Cerebellar nuclear complex (tissue), 1 donor: ENCODE measurements around the gene HOMER1.
A peak's percentile ranks its signal among the peaks of the same experiment; 100 is the strongest.
"Not testable (repeated sequence)": the region's sequence is repeated elsewhere in the genome, so short reads cannot be mapped to it uniquely, and the experiment has no call there.

Experiments
- DNase-seq, 2 experiments: peaks; one replicate each; lab custom pipeline; 2025; lab: John Stamatoyannopoulos, UW

The HOMER1 gene

DNA sequence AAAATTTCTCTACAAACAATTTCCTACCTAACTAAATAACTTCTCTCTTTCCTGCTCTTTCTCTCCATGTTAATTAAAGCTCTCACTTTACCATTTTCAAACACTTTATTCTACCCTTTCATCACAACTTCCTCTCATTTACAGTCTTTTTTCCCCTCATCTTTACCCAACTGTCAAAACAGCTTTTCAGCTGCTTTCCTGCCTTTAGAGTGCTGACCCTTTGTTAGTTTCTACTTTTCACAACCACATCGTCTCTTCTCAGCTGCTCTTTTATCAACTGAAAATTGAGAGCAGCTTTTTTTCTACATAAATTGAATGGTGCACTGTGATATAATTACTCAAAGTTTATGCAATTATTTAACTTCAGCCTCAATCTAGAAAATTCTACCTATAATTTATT, 3.1 kb upstream of the HOMER1 start:
- no peak for DNase-seq

DNA sequence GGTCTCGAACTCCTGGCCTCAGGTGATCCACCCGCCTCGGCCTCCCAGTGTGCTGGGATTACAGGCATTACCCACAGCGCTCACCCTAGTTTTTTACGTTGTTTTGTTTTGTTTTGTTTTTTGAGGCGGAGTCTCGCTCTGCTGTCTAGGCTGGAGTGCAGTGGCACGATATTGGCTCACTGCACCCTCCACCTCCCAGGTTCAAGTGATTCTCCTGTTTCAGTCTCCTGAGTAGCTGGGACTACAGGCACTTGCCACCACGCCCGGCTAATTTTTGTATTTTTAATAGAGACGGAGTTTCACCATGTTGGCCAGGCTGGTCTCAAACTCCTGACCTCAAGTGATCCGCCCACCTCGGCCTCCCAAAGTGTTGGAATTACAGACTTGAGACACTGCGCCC, 2.4 kb upstream of the HOMER1 start:
- DNase-seq: not testable (repeated sequence)

DNA sequence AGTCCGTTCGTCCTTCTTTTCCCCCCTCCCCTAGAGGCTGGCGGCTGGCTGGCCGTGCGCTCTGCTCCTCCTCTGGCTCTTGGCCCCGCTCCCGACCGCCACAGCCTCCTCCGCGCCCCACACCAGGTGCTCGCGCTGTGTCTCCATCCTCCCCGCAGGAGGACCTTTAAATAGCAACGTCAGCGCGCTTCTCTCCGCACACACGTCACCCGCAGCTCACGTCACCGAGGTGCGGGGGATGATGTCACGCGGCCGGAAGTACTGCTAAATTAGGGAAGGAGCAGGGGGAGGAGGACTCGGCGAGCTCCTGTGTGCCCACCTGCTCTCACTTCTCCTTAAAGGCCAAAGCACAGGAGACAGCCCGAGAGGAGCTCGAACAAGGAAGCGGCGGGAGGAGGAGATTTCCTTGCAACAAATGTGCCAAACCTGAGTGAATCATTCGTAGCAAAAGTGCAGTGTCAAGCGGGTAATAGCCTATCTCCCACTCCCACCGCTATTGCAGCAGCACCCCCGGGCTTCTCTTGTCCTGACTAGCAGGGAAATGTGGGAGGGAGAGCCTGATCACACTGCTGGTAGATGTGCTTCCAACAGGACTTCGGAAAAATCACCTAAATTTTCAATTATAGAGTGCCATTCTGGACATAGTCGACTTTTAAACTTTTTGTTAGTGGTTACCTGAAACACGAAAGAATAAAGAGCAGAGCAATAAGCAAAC, 614 bp upstream of the HOMER1 start:
- peak; percentile 95 for DNase-seq

DNA sequence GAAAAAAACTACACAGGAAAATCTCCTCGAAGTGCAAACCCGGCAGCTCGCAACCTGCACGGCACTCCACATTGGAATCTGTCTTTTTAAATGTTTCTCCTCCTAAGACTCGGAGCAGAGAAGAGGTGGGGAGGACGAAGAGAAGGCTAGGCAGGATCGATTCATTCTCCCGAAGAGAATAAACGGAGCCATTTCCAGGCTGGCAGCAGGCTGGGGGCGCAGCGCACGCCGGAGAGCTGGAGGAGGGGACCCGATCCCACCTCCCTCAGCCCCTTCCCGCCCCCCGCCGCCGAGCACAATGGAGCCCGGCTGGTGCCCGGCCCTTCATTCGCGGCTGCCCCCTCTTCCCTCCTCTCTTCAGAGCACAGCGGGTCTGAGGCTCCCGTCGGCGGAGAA, 628 bp downstream of the HOMER1 start:
- no peak for DNase-seq

DNA sequence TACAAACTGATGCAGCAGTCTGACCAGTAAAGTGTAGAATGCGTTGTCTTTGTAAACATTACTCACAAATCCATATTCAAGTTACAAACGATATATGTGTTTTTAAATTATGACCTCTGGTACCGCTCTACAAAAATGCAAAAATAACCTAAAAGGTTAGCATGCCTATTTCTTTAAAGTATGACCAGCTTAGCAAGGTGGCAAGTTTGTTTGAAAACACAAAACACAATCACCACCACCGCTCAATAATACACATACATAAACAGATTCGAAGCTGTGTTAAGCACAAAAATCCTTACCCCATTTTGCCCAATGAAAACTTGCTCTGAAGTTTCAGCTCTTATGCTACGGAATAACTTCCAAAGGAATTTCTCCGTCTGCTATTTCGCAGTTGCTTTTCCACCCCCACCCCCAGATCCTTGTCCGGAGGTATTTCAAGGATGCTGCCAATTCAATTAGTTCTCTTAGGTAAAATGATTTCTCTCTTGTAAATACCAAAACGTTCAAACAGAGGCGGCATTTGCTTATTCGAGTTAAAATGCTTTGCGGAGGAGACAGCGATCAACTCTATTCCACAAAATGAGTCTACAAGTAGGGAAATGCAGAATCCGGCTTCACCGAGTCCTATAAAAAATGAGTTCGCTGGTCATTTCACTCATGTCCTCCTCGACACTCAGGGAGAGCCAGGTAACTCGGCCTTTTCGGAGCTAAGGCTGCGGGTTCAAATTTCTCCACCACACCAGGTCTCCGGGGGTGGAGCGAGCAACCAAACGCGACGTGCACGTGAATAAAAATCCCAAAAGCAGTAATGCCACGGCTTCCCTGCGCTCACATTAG, 1.2 kb downstream of the HOMER1 start:
- DNase-seq: no peak

DNA sequence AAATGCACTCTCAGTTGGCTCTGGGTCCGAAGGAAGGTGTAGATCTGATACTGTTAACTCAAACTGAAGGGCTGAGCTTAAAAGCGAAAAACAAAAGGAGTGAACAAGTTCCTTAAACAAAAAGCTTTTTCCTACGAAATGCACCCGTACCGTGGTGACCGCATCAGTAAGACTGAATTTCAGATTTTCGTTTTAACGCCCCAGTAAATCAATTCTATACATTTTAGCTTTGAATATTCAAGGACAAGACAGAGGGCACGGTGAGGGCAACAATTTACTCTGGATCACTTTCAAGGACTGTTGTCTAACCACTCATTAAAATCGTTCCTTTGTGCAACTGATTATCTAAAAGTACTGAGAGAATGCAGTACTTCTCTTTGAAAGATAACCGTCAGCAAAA, 1.9 kb downstream of the HOMER1 start:
- DNase-seq: no peak

DNA sequence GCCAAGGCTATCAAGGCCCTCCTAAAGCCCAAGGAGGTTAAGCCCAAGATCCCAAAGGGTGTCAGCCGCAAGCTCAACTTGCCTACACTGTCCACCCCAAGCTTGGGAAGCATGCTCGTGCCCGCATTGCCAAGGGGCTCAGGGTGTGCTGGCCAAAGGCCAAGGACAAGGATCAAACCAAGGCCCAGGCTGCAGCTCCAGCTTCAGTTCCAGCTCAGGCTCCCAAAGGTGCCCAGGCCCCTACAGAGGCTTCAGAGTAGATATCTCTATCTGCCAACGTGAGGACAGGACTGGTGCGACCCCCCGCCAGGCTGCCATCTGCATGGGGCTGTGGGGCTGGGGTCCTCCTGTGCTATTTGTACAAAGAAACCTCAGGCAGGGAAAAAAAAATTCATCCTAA, 3.3 kb downstream of the HOMER1 start:
- no peak for DNase-seq

DNA sequence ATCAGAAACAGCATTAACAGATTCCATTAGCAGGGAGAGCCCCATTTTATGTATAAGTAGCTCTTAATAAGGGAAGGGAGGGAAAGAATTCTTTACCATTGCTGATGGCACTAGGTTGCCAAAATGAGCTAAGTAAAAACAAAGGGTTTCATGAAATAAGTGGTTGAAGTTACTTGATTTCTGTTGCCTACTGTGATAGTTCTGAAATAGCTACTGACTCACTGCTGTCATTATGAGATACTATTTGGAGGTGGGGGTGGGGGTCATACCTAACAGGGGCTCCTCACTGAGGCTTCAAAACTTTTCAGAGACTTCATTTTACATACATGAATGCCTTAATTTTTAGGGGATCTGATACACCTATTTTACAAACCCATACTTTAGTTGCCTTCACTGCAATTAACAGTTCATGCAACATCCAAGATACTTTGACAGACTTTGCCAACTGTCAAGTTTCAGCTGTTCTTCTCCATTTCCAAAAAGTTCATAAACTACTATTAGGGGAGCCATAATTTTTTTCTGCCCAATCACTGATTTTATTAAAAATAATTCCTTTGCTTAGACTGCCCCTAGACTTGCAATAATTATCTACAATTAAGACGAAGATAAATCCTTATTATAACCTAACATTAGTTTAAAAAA, 4.6 kb downstream of the HOMER1 start:
- no peak for DNase-seq

DNA sequence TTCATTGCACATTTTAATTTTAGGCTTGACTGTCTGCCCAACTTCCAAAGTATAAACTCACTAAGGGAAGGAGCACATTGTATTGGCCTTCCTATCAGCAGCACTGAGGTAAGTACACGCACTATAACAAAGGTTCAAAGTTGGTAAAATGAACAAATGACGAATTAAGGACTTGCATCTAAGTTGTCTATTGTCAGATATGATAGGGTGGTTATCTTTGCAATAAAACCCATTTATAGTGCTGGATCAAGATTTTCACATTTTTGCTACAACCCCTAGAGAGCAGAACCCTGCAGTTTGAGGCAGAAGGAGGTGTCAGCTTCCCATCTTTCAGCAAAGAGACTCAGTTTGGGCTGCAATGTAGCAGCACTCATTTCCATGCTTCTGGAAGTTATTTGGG, 5.1 kb downstream of the HOMER1 start:
- DNase-seq: no peak

DNA sequence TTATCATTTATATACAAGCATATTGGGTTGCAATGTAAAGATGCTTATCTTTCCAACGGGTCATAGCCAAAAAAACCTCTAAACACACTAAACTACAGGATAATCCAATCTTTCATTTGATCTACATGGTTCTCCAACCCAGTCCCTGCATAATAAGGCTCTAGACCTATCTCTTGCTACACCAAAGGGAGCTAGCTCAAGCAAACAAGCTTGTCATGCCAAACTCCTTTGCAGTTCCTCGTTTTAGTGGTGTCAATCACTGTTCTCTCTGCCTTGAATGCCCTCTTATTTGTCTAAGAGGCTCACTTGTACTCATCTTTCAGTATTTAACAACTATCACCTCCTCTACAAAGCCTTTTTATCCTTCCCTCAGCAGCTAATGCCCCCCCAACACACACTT, 5.6 kb downstream of the HOMER1 start:
- DNase-seq: no peak

DNA sequence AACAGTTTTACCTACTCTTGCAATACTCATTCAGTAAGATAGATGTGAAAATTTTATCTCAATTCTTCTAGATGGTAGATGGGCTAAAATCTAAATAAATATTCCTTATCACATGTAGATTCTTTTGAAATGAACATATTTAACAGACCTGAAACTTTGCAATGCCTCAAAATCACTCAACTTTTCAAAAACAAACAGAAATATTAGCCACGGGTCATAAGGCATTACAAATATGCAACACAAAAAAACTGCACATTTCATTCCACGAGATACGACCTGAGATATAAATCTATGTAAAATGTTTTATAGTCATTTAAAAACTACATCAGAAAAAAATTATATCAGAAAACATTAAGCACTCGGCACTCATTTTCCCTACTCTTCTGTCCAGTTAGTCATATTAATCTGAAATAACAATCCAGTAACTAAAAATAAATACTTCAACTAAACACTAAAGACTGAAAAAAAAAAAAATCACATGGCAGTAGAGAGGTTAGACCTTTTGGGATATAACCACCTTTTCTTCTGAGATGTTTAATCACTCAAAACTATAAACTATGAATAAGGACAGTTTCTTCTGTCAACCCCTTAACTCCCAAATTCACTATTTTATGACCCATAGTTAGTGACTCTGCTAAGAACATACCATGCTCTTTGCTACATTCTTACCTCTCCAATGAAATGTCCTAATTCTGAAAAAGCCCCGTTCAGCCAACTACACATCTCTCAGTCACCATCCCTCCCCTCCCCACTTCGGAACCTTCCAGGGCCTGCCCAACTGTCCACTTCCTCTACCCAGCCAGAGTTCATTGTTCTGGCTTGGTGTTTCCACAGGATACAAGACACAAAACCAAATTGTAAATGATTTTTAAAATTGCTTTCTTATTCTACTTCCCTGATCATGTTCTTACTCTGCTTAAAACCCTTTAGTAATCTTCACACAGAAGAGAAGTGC, 6.4 kb downstream of the HOMER1 start:
- no peak for DNase-seq

DNA sequence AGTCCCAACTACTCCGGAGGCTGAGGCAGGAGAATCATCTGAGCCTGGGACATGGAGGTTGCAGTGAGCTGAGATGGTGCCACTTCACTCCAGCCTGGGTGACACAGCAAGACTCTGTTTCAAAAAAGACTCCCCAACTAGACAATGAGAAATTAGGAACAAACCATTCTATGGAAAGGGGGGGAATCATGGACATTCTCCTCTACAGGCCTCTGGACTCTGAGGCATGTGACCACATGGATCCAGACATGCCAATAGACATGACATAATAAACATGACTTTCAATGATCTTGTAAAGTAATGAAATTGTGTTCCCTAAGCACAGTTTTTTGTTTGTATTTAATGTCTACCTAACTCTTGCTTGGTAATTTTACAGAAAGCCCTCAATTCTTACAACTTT, 8.8 kb downstream of the HOMER1 start:
- no peak for DNase-seq

DNA sequence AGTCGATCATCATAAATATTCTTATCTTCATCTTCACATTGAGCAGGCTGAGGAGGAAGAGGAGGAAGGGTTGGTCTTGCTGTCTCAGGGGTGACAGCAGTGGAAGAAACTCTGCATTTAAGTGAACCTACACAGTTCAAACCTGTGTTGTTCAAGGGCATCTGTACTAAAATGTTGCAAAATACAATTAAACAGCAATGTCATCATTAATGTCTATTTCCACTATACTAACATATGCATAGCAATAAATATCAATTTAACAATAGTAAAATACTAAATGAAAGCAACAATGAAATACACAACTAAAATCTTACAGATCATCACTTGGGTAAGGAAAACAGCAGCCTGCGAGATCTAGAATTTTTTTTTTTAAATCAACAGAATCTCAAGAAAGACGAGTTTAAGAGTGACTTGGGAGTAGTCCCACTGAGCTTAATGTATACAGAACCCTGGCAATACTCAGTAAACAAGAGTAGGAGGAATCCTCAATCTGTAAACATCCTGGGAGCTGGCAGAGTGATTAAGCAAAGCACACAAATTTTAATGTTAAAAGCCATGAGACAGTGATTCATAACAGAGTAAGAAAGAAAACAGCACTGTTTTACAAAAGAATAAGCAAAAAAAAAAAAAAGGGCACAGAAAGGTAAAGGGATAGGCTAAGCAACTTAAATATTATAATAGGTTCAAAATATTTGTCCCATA, 10.0 kb downstream of the HOMER1 start:
- no peak for DNase-seq

DNA sequence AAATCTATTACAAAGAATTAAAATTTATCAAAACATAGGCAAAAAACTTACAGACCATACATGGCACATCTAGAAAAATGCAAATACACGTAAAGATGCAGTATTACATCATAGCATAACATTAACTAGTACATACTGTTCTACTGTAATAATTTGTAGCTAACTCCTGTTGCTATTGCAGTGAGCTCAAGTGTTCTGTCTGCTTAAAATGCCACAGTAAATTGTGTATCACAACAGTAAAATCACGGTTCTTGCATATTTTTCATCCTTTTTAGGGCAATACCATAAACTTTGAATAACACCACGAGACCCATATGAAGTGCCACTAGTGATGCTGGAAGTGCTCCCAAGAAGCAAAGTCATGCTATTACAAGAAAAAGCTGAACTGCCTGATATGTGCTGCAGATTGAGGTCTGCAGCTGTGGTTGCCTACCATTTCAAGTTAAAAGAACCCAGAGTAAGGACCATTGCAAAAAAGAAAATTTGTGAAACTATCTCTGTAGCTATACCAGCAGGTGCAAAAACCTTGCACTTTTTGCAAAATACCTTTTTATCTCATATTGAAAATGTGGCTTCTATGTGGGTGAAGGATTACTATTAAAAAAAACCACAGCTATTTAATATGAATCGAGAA, 14.2 kb downstream of the HOMER1 start:
- DNase-seq: no peak

DNA sequence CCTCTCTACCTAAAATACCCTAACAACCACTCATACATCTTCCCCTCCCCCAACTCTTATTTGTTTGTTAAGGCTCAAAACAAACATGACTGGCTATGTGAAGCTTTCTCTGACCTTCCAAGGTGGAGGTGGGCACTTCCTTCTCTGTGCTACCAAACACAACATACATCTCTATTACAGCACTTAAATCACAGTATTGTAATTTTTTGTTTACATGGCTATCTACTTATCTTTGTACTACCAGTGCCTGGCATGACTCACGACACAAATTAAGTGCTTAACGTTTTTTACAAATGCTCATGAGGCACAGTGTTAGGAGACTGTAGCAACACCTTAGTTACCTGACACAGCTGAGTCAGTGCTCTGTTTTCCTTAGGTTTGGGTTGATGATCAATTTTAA, 18.6 kb downstream of the HOMER1 start:
- DNase-seq: no peak

DNA sequence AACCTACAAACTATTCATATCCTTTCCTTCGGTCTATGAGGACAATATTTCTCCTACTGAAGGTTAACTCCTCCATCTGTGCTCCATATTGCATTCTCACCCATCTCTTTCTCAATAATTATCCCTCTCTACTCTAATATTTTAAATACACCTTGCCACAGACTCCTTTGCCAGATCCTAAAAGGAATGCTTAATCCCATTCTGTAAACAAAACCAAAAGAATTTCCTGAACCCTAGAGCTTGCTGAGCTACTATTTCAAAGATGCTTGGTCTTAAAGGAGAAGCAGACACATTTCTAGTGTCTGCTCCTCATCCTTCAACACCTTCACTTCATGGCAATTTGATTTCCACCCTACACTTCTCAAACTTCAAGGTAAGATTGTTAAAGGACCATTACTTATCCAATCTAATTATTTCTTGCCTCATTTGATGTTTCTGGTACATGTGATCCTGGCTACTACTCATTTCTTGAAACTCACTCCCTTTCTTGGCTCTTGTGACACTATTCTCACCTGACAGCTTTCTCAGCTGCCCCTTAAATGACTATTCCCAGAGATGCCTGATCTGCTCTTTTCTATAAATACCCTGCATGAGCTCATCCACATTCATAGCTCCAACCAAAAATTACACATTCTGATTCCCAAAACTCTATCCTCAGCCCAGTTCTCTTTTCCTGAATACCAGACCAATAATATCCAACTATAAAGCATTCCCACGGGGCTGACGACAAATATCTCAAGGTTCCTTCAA, 20.2 kb downstream of the HOMER1 start:
- DNase-seq: no peak

DNA sequence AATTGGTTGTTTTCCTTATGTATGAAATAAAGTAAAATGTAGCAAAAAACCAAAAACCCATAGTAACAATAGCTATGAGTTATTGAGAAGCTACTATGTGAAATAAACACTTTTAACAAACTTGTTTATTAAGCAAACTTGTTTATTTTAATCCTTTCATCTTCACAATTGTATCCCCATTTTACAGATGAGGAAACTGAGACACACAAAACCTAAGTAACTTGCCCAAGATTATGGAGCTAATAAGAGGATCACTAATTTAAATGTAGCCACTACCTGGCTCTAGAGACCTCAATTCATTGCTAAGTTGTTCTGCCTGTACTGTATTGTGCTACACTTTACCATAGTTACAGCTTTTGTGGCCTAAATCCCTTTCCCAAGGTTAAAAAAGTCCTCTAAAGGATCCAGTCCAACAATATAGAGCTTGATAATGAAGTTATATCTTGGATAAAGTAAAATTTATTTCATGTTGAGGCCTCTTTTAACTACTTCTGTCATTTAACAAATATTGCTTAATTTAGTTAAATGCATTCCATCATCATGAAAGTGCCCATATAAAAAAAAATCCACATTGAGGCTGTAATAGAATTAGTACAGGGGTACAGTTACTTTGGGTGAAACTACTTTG, 22.1 kb downstream of the HOMER1 start:
- DNase-seq: no peak

DNA sequence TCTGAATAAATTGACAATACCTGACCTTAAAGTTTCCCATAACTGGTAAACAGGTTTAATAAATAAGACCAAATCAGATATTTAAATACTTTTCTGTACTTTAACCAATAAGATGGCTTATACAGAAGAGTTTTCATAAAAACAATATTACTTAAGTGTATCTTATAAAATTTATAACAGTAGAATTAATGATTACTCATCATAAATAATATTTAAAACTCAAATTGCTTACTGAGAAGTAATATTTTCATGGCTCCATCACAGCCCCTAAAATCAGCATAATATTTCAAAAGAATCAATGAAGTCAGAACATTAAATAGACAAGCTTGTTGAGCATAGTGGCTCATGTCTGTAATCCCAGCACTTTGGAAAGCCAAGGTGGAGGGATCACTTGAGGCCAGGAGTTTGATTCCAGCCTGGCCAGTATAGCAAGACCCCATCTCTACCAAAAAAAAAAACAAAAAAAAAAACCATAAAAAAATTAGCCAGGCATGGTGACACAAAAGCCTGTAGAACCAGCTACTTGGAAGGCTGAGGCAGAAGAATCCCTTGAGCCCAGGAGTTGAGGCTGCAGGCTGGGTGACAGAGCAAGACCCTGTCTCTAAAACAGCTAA, 23.5 kb downstream of the HOMER1 start:
- no peak for DNase-seq

DNA sequence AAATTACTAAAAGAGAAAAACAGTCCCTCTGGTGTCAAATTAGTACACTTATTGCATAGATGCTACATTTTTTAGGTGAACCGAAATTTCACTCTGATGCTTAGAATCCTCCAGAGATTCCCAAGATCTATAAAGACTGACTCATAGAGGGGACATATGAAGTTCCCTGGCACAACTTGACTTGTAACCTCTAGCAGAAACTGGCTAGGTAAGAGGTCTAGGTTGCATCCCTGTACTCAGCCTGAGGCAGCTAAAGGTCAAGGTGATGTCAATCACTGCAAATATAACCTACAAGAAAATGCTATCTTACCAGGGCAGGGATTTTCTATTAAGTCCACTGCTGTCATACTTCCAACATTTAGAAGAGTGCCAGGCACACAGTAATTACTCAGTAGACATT, 24.2 kb downstream of the HOMER1 start:
- DNase-seq: no peak
